ENCODE results near the gene TM9SF4.

Gene TM9SF4

DNA sequence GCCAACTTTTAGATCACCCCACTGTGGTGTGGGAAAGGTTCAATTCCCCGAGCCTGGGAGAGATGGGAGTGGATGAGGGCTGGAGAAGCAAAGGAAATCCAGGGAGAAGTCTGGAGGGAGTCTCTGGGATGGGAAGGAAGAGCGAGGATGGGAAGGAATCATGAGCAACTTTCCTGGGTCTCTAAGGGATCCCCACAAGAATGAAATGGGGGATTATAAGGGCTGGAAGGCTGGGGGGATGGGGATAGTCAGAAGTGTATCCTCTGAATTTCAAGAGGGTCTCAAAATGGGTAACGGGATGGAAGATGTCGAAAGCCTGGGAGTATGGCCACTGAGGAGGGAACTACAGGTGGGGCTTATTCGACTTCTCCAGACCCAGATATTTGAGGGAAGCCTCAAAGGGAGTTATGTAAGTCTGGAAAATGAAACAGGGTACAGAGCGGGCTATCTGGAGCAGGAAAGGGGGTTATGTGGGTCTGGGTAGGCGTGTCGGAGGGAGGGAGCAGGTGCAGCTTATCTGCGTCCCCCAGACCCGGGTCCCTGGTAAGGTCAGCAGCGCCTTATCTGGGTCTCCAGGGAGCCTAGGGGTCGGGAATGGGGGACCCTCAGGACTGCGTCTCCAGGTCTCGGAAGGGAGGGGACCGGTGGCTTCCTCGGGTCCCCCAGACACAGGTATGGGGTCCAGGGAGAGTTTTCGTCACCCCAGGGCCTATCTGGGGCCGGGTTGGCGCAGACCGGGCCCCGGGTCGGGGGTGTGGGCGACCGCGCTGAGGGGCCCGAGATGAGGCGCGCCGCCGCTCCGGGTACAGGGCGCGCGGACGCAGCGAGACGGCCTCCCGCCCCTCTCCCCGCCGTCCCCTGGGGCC lies 97.5 kb downstream of the TM9SF4 start:
- Histone ChIP-seq H3K14ac (ENCODE audit: low read length) (peak overlapping the region; percentile 99), H3K9ac (ENCODE audit: low read length) (peak overlapping the region; percentile 93), H3K27me3 (ENCODE audit: insufficient read depth, low read length) (no peaks in the 10 kb centered on the region), H2BK5ac (ENCODE audit: low read depth, low read length, poor library complexity) (peak overlapping the region; percentile 88), H3K4ac (ENCODE audit: low read depth, low read length) (peak overlapping the region; percentile 99), H4K8ac (ENCODE audit: low read depth, low read length) (peak overlapping the region; percentile 97), H3K79me2 (ENCODE audit: control insufficient read depth, insufficient read depth, low read length, poor library complexity) (peaks cover 22% of the 10 kb centered on the region), H3K23ac (ENCODE audit: low read length) (no peak overlapping the region), H3K18ac (ENCODE audit: low read length) (peak overlapping the region; percentile 94), H2AK5ac (ENCODE audit: low read length) (peak overlapping the region; percentile 75), H4K12ac (ENCODE audit: low read depth, low read length) (peak overlapping the region; percentile 98), H3K79me1 (ENCODE audit: low read length) (peaks cover 13% of the 10 kb centered on the region), H3K9me3 (ENCODE audit: insufficient read depth, low read depth, low read length) (no peaks in the 10 kb centered on the region), H3K4me2 (ENCODE audit: low read length) (peak overlapping the region; percentile 85), H2BK120ac (ENCODE audit: insufficient read depth, low read length, poor library complexity) (peak overlapping the region; percentile 93), H3K36me3 (ENCODE audit: control insufficient read depth in 1 of 2, insufficient read depth in 2 of 2, low read length in 2 of 2) (peaks cover 19 to 26% of the 10 kb centered on the region in 2 experiments), H3K4me1 (ENCODE audit: control insufficient read depth in 1 of 2, insufficient read depth in 2 of 2, low read length in 2 of 2) (peaks cover 22 to 24% of the 10 kb centered on the region in 2 experiments), H2BK12ac (ENCODE audit: low read length) (peak overlapping the region; percentile 19), H3K4me3 (ENCODE audit: low read depth, low read length) (peak overlapping the region; percentile 93), H4K91ac (ENCODE audit: low read depth, low read length) (peak overlapping the region; percentile 98), H3K27ac (ENCODE audit: low read depth, low read length) (peak overlapping the region; percentile 52), H2AFZ (ENCODE audit: insufficient read depth, low read length, poor library complexity) (peak overlapping the region; percentile 77)
- no CpG with 5 or more reads among the region's 40 CpGs for WGBS (ENCODE audit: extremely low coverage, insufficient coverage, insufficient read length)
- no peak for DNase-seq

DNA sequence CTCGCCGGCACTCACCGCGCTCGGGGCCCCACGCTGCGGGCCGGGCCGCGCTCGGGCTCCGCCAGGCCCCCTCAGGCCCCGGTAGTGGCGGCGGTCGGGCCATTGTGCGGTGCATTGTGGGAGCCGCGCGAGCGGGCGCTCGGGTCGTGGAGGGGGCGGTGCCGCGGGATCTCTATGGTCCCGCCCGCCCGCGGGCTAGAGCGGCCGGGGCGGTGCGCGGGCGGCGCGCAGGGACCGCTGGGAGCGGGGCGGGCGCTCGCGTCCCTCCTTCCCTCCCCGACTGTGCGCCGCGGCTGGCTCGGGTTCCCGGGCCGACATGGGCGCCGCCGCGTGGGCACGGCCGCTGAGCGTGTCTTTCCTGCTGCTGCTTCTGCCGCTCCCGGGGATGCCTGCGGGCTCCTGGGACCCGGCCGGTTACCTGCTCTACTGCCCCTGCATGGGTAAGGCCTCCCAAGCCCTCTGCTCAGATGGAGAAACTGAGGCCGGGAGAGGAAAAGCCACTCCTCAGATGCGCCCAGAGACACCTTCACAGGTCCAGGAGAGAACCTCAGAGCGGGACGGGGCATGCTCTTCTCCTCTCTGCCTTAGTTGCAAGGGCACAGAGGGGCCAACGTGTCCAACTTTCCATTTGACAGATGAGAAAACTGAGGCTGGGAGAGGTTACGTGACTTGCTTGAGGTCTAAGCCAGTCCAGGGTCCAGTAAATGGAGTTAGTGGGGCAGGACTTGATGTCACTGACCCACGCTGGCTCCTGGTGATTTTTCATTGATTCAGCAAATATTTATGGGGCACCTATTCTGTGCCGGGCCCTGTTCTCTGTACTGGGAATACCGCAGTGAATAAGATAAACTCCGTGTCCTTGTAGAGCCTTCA lies 98.3 kb downstream of the TM9SF4 start, which contains the start of the genes PLAGL2 and POFUT1:
PLAGL2 (minus strand) TSS at position 118 of the 873 bp plus-strand sequence. CDS start 5,565 bp downstream, outside the sequence.
POFUT1 (plus strand) TSS at position 255 of the 873 bp plus-strand sequence; CDS start at position 317, 62 bp downstream.
- WGBS (ENCODE audit: extremely low coverage, insufficient coverage, insufficient read length): no CpG with 5 or more reads among the region's 74 CpGs
- peaks cover 22 to 24% of the 10 kb centered on the region in 2 experiments for H3K4me1 ChIP-seq (ENCODE audit: control insufficient read depth in 1 of 2, insufficient read depth in 2 of 2, low read length in 2 of 2)
- peaks cover 21 to 25% of the 10 kb centered on the region in 2 experiments for H3K36me3 ChIP-seq (ENCODE audit: control insufficient read depth in 1 of 2, insufficient read depth in 2 of 2, low read length in 2 of 2)
- no peaks in the 10 kb centered on the region for H3K27me3 ChIP-seq (ENCODE audit: insufficient read depth, low read length)
- peak within 1 kb of the TSS; percentile 82 for H2AK5ac ChIP-seq (ENCODE audit: low read length)
- DNase-seq: peak; percentile 75 to 92
- H3K4ac ChIP-seq (ENCODE audit: low read depth, low read length): peak within 1 kb of the TSS; percentile 99
- H2AFZ ChIP-seq (ENCODE audit: insufficient read depth, low read length, poor library complexity): peak within 1 kb of the TSS; percentile 92
- peak within 1 kb of the TSS; percentile 93 for H3K4me3 ChIP-seq (ENCODE audit: low read depth, low read length)
- H3K79me2 ChIP-seq (ENCODE audit: control insufficient read depth, insufficient read depth, low read length, poor library complexity): peaks cover 20% of the 10 kb centered on the region
- peak within 1 kb of the TSS; percentile 85 for H3K4me2 ChIP-seq (ENCODE audit: low read length)
- peak within 1 kb of the TSS; percentile 99 for H3K14ac ChIP-seq (ENCODE audit: low read length)
- peak within 1 kb of the TSS; percentile 93 for H3K9ac ChIP-seq (ENCODE audit: low read length)
- peak within 1 kb of the TSS; percentile 52 for H3K27ac ChIP-seq (ENCODE audit: low read depth, low read length)
- no peak within 1 kb of the TSS for H3K23ac ChIP-seq (ENCODE audit: low read length)
- peak within 1 kb of the TSS; percentile 93 for H2BK120ac ChIP-seq (ENCODE audit: insufficient read depth, low read length, poor library complexity)
- peak within 1 kb of the TSS; percentile 98 for H4K12ac ChIP-seq (ENCODE audit: low read depth, low read length)
- peak within 1 kb of the TSS; percentile 97 for H4K8ac ChIP-seq (ENCODE audit: low read depth, low read length)
- no peaks in the 10 kb centered on the region for H3K9me3 ChIP-seq (ENCODE audit: insufficient read depth, low read depth, low read length)
- H4K91ac ChIP-seq (ENCODE audit: low read depth, low read length): peak within 1 kb of the TSS; percentile 98
- H3K18ac ChIP-seq (ENCODE audit: low read length): peak within 1 kb of the TSS; percentile 94
- H2BK5ac ChIP-seq (ENCODE audit: low read depth, low read length, poor library complexity): peak within 1 kb of the TSS; percentile 88
- peaks cover 13% of the 10 kb centered on the region for H3K79me1 ChIP-seq (ENCODE audit: low read length)
- H2BK12ac ChIP-seq (ENCODE audit: low read length): peak within 1 kb of the TSS; percentile 19

DNA sequence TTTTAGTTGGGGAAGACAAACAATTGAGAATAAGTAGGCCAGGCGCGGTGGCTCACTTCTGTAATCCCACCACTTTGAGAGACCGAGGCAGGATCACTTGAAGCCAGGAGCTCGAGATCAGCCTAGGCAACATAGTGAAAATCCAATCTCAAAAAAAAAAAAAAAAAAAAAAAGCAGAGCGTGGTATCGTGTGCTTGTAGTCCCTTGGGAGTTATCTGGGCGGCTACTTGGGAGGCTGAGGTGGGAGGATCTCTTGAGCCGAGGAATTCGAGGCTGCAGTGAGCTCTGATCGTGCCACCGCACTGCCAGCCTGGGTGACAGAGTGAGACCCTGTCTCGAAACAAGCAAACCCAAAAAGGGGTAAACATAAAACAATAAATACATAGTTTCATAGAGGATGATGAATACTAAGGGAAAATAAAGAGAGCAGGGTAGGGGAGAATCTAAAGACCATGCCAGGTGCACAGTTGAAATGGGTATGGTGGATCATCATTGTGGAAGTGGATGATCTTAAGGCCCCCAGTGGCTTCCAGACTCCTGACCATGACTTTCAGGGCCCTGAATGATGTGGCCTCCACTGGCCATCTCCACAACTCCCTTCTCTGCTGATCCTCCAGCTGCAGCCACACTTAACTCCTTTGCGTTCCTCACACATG lies 99.1 kb downstream of the TM9SF4 start:
- Histone ChIP-seq H4K8ac (ENCODE audit: low read depth, low read length) (peak overlapping the region; percentile 90), H3K18ac (ENCODE audit: low read length) (no peak overlapping the region), H3K27me3 (ENCODE audit: insufficient read depth, low read length) (no peaks in the 10 kb centered on the region), H3K79me2 (ENCODE audit: control insufficient read depth, insufficient read depth, low read length, poor library complexity) (peaks cover 17% of the 10 kb centered on the region), H3K36me3 (ENCODE audit: control insufficient read depth in 1 of 2, insufficient read depth in 2 of 2, low read length in 2 of 2) (peaks cover 19 to 22% of the 10 kb centered on the region in 2 experiments), H2AFZ (ENCODE audit: insufficient read depth, low read length, poor library complexity) (no peak overlapping the region), H3K9me3 (ENCODE audit: insufficient read depth, low read depth, low read length) (no peaks in the 10 kb centered on the region), H4K12ac (ENCODE audit: low read depth, low read length) (peak overlapping the region; percentile 70), H2BK12ac (ENCODE audit: low read length) (no peak overlapping the region), H3K23ac (ENCODE audit: low read length) (no peak overlapping the region), H3K9ac (ENCODE audit: low read length) (no peak overlapping the region), H3K4ac (ENCODE audit: low read depth, low read length) (no peak overlapping the region), H3K4me3 (ENCODE audit: low read depth, low read length) (peak overlapping the region; percentile 21), H3K4me1 (ENCODE audit: control insufficient read depth in 1 of 2, insufficient read depth in 2 of 2, low read length in 2 of 2) (peaks cover 20 to 22% of the 10 kb centered on the region in 2 experiments), H3K79me1 (ENCODE audit: low read length) (peaks cover 13% of the 10 kb centered on the region), H2BK5ac (ENCODE audit: low read depth, low read length, poor library complexity) (no peak overlapping the region), H3K27ac (ENCODE audit: low read depth, low read length) (no peak overlapping the region), H3K4me2 (ENCODE audit: low read length) (peak overlapping the region; percentile 71), H4K91ac (ENCODE audit: low read depth, low read length) (no peak overlapping the region), H2BK120ac (ENCODE audit: insufficient read depth, low read length, poor library complexity) (no peak overlapping the region), H2AK5ac (ENCODE audit: low read length) (peak overlapping the region; percentile 18), H3K14ac (ENCODE audit: low read length) (no peak overlapping the region)
- no CpG with 5 or more reads among the region's 13 CpGs for WGBS (ENCODE audit: extremely low coverage, insufficient coverage, insufficient read length)
- DNase-seq: no peak
